Rectal smooth muscle tissue (tissue), 1 donor: Measurements from ENCODE around the gene FAM181A.

Experiments used
- H3K27ac ChIP-seq: one replicate; pipeline ENCODE4 v1.7.0; 2013; ENCODE audit warnings: low read depth, low read length, inconsistent platforms
- H3K27me3 ChIP-seq: one replicate; pipeline ENCODE4 v1.7.0; 2013; ENCODE audit warnings: low read length; ENCODE audit not compliant: control insufficient read depth, insufficient read depth
- H3K36me3 ChIP-seq: one replicate; pipeline ENCODE4 v1.7.0; 2013; ENCODE audit warnings: low read length; ENCODE audit not compliant: control insufficient read depth, insufficient read depth
- H3K4me1 ChIP-seq: one replicate; pipeline ENCODE4 v1.7.0; 2013; ENCODE audit warnings: low read length; ENCODE audit not compliant: control insufficient read depth, insufficient read depth
- H3K4me3 ChIP-seq: one replicate; pipeline ENCODE4 v1.7.0; 2013; ENCODE audit warnings: low read length
- H3K9ac ChIP-seq: one replicate; pipeline ENCODE4 v1.7.0; 2013; ENCODE audit warnings: low read length

Gene FAM181A

DNA sequence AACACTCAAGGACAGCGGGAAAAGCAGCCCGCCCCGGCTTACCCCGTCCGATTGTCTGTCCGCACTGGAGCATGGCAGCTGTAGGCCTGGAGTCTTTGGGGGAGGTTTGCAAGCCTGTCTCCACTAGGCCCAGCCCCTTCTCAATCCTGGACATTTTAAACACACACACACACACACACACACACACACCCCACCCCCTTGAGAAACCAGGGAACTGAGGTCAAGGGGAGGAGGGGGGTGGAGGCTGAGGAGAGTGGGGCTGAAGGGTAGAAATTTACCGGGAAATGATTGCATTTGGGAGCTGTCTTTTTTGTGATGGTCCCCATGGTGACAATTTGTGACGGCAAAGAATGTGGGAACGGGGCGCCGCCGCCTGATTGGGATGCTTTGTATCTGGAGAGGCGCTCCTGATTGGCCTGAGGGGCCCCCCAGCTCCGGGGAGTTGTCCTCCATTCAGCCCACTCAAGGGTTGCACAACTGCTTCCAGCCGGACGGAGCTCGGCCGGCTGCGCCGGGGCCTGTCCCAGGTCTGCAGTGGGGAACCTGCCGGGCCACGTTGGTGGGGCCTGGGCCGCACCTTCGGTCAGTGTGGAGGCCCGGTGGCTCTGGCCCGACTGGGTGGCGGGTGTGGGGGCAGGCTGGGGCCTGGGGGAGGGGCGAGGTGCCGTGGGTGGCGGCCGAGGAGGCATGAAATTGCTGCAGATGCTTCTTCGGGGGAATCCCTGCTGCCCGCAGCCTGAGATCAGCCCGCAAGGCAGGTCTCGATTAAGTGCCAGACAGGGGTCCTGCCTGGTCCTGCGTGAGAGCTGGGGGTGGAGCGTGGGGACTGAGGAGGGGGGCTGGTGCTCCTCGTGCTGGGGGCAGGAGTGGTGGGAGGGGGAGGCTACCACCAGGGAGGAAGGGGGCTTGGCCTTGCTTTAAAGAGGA, at the start of gene FAM181A:
TSS of gene FAM181A (plus strand) at position 472 of the 927 bp plus-strand sequence. CDS start 942 bp downstream, outside the sequence.
- Histone ChIP-seq H3K9ac (no peak within 1 kb of the TSS), H3K27me3 (no peaks in the 10 kb centered on the region), H3K36me3 (no peaks in the 10 kb centered on the region), H3K4me3 (no peak within 1 kb of the TSS), H3K27ac (no peak within 1 kb of the TSS), H3K4me1 (no peaks in the 10 kb centered on the region)

GRCh38 chr14:93878212-93878611, 48.9 kb upstream of the FAM181A start:
- Histone ChIP-seq H3K36me3 (no peaks in the 10 kb centered on the region), H3K9ac (no peak overlapping the region), H3K27ac (no peak overlapping the region), H3K4me3 (no peak overlapping the region), H3K4me1 (peaks cover 3% of the 10 kb centered on the region), H3K27me3 (peaks cover 3% of the 10 kb centered on the region)

DNA sequence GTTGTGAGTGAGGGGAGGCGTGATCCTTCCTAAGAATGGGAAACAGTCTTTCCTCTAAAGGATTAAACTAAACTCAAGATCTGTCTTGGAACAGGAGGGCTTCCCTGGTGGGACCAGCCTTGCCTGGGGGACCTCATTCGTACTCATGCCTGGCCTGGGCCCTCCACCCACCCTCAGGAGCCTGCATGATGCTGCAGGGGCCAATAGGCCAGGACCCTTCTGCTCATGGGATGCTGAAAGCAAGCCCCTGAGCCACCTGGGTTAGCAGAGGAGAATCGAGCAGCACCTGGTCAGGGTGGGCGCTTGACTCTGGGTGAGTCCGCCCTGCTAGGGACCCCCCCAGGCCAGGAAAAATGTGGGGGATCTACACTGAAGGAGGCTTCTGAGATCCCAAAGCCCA, 48.3 kb upstream of the FAM181A start:
- Histone ChIP-seq H3K4me1 (peaks cover 3% of the 10 kb centered on the region), H3K27ac (no peak overlapping the region), H3K4me3 (no peak overlapping the region), H3K9ac (no peak overlapping the region), H3K36me3 (no peaks in the 10 kb centered on the region), H3K27me3 (peaks cover 3% of the 10 kb centered on the region)

- Histone ChIP-seq H3K36me3 (no peaks in the 10 kb centered on the region), H3K27me3 (peaks cover 3% of the 10 kb centered on the region), H3K4me3 (peak overlapping the region; percentile 2), H3K9ac (no peak overlapping the region), H3K4me1 (peaks cover 3% of the 10 kb centered on the region), H3K27ac (no peak overlapping the region)
Measured at GRCh38 chr14:93879362-93879983, 47.7 kb upstream of the FAM181A start.

GRCh38 chr14:93880021-93880820, 46.9 kb upstream of the FAM181A start:
- no peak overlapping the region for H3K9ac ChIP-seq
- H3K4me3 ChIP-seq: peak overlapping the region; percentile 2
- peaks cover 3% of the 10 kb centered on the region for H3K4me1 ChIP-seq
- H3K27ac ChIP-seq: no peak overlapping the region
- H3K36me3 ChIP-seq: no peaks in the 10 kb centered on the region
- H3K27me3 ChIP-seq: peaks cover 3% of the 10 kb centered on the region

DNA sequence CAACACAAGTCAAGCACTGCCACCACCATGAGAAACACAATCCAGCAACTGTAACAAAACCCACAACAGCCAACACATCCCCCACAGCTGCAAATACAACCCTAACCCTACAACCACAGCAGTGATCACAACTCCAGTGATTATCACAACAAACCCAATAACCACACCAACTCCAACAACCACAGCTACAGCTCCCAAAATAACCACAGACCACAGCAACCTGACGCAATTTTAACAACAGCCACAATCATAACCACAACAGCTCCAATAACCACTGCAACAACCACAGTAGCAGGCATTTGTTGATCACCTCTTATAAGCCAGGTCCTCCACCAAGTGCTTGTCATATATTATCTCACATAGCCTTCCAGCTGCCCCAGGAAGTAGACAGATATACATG, 42.2 kb upstream of the FAM181A start:
- Histone ChIP-seq H3K9ac (no peak overlapping the region), H3K27ac (no peak overlapping the region), H3K4me1 (peaks cover 1% of the 10 kb centered on the region), H3K4me3 (no peak overlapping the region), H3K27me3 (peaks cover 3% of the 10 kb centered on the region), H3K36me3 (no peaks in the 10 kb centered on the region)

DNA sequence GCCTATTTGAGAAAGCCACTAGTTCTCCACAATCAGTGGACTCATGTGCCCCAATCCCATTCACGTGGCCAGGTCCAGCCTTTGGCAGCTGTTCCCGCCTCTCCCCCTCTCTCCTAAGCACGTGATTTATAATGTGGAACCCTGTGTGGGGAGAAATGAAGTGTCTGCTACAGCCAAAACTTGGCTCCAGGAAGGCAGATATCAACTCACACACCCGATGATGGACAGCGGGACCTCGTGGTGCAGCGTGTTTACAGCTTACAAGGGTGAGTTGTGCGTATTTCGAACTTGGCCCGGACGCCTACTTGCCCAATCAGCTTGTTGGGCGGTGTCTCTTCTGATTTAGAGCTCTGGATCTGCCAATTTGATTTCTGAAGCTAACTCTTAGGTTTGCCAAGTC, 38.1 kb upstream of the FAM181A start:
- no peaks in the 10 kb centered on the region for H3K36me3 ChIP-seq
- no peak overlapping the region for H3K9ac ChIP-seq
- no peaks in the 10 kb centered on the region for H3K27me3 ChIP-seq
- H3K4me3 ChIP-seq: no peak overlapping the region
- no peak overlapping the region for H3K27ac ChIP-seq
- H3K4me1 ChIP-seq: peaks cover 5% of the 10 kb centered on the region

DNA sequence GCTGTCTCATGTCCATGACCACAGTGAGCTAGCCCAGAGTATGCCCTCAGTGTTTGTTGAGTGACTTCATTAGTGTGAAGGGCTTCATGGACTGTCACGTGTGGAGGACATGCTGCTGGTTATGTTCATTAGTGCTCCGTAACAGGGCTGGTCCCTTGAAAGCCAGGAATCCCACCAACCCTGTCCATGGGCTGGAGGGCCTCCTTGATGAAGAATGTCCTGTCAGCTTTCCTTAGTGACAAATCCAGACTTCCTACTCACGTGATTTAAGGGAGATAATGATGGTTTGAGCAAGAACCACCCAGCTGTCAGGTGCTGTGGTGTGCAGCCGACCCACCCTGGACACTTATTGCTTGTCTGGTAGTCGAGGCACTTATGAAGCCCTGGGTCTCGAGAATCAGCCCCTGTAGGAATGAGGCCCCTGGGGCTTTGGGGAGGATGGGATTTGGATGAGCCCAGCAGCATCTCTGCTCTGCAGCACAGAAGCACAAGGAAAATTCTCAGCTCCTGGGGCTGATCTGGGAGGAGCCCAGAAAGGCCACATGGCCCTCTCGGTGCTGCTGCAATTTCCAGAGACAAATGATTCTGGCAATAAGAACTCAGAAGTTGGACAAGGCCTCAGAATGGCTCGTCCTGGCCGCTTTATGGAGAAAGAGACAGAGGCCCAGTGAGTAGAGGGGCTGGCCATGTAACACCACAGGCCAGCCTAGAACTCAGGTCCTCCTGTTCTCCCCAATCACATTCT, 37.2 kb upstream of the FAM181A start:
- no peak overlapping the region for H3K4me3 ChIP-seq
- no peaks in the 10 kb centered on the region for H3K27me3 ChIP-seq
- peaks cover 5% of the 10 kb centered on the region for H3K4me1 ChIP-seq
- H3K9ac ChIP-seq: no peak overlapping the region
- no peak overlapping the region for H3K27ac ChIP-seq
- no peaks in the 10 kb centered on the region for H3K36me3 ChIP-seq

- no peak overlapping the region for H3K9ac ChIP-seq
- no peaks in the 10 kb centered on the region for H3K36me3 ChIP-seq
- H3K4me3 ChIP-seq: no peak overlapping the region
- peaks cover 5% of the 10 kb centered on the region for H3K4me1 ChIP-seq
- no peak overlapping the region for H3K27ac ChIP-seq
- H3K27me3 ChIP-seq: no peaks in the 10 kb centered on the region
Measured at GRCh38 chr14:93891756-93892504, 35.2 kb upstream of the FAM181A start.

- no peak overlapping the region for H3K9ac ChIP-seq
- peaks cover 5% of the 10 kb centered on the region for H3K4me1 ChIP-seq
- H3K36me3 ChIP-seq: no peaks in the 10 kb centered on the region
- no peaks in the 10 kb centered on the region for H3K27me3 ChIP-seq
- H3K4me3 ChIP-seq: no peak overlapping the region
- H3K27ac ChIP-seq: no peak overlapping the region
Measured at GRCh38 chr14:93892505-93892839, 34.7 kb upstream of the FAM181A start.

DNA sequence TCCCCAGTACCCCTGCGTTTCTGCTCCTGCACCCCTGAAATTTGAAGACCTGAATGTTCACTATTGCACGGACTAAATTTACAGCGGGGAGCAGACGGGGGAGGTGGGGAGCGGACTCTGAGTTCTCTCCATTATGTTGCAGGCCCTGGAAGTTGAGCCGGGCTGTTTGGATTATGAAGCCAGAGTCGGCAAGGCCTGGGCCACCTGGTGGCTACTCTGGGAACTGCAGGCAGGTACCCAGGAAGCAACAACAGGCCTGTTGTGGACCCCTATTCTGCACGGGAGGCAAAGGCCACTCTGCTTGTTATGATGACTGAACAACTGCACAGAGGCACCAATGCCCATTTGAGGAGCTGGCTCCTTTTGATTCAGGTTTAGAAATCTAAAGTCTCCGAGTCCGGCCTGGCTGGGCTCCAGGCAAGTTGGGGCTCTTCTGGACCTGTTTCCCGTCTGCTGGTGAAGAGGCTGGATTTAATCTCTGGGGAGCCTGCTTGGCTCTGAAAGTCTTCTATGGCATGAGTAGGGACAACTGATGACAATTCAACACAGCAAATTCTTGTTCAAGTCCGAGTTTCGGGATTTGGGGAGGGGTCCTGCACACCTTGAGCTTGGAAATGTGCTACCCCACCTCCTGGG, 34.1 kb upstream of the FAM181A start:
- H3K27ac ChIP-seq: no peak overlapping the region

More for the DNA sequence above, 34.1 kb upstream of the FAM181A start:
- Histone ChIP-seq H3K4me1 (peaks cover 5% of the 10 kb centered on the region), H3K36me3 (no peaks in the 10 kb centered on the region), H3K4me3 (no peak overlapping the region), H3K27me3 (no peaks in the 10 kb centered on the region), H3K9ac (no peak overlapping the region)
